ENCODE results near the gene COL15A1. TPM values are rescaled to one million over a fixed set of nuclear protein-coding genes. Genes with fewer than 3 reads are reported as not detected.
"Not testable (repeated sequence)": the region's sequence is repeated elsewhere in the genome, so short reads cannot be mapped to it uniquely, and the experiment has no call there.

The COL15A1 gene
- total RNA-seq, 1 experiment from 2014 or later = 3.4 TPM

DNA sequence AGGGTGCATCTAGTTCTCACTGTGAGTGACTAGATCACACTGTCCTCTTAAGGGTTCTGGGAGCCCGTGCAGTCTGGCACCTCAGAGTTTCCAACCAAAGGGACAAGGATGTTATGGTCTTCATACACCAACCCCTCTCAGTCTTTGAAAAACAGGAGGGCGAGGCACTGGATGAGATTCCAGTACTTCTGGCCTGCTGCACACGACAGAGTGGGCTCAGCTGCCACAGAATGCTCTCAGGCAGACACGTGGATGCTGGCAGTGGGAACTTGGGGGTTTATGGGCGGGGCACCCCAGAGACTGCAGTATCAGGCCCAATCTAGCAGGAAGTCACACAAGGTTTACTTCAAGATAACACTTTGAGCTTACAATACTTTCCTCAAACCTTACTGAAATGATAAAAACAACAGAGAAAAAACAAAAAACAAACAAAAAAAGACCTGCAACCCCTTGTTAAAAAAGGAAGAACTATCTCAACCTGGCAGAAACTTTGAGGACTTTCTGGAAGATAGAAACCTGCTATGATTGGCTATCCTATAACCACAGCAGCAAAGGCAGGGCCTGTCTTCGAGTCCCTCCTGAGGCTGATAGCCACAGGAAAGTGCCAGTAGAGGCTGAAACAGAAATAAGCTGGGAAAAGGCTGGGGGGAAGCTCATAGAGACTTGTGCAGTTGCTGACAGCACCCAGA is 132.9 kb downstream of the COL15A1 start:
- peak; percentile 54 for DNase-seq (ENCODE audit: low read depth)

DNA sequence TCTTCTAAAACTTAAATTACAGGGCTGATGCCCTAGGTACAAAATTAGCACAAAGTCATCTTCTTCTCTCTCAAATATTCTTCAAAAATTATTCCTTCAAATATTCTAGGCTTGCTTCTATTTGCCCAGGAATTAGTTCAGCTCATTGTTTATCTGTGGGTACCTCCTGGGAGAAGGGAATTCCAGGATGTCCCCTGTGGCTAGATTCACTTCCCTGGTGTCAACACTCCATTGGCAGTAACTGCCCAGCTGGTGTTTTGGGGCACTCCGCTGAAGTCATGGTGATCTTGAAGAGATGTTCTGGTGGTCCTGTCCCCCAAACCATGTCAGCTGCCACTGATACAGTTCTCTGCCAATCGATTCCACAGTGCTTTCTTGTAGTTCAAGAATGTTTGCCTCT is 135.0 kb downstream of the COL15A1 start:
- DNase-seq (ENCODE audit: low read depth) = no peak

DNA sequence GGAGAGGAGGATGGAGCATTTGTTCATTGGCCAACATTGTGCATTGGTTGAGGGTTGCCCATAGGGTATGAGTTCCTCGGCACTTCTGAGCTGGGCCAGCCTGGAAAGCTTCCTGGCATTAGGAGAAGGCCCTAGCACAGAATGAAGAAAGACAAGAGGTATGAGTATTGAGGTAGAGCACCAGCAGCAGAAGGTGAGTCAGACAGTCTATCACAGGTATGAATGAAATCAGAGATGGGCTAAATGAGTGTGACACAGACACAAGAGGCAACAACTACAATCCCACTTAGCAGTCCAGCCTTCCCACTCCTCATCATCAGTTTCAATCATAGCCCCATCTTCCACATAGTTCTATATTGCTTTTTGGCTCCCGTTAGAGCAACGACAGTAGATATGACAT is 135.8 kb downstream of the COL15A1 start:
- no peak for DNase-seq (ENCODE audit: low read depth)

DNA sequence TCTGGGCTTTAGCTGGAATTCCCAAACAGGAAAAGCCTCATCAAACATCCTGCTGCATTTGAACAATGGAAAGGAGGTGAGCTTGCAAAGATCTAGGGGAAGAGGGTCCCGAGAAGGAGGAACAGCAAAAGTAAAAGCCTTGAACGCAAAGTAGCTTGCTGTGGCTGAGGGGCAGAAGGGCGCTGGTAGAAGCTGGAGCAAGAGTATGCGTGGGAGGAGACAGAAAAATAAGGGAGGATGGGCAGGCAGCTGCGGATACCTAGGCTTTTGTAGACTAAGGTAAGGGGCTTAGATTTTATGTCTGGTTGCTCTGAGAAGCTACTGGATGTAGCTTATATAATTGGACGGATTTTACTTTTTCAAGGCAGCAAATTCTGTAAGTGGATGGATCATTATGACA is 139.3 kb downstream of the COL15A1 start:
- DNase-seq (ENCODE audit: low read depth) = no peak

DNA sequence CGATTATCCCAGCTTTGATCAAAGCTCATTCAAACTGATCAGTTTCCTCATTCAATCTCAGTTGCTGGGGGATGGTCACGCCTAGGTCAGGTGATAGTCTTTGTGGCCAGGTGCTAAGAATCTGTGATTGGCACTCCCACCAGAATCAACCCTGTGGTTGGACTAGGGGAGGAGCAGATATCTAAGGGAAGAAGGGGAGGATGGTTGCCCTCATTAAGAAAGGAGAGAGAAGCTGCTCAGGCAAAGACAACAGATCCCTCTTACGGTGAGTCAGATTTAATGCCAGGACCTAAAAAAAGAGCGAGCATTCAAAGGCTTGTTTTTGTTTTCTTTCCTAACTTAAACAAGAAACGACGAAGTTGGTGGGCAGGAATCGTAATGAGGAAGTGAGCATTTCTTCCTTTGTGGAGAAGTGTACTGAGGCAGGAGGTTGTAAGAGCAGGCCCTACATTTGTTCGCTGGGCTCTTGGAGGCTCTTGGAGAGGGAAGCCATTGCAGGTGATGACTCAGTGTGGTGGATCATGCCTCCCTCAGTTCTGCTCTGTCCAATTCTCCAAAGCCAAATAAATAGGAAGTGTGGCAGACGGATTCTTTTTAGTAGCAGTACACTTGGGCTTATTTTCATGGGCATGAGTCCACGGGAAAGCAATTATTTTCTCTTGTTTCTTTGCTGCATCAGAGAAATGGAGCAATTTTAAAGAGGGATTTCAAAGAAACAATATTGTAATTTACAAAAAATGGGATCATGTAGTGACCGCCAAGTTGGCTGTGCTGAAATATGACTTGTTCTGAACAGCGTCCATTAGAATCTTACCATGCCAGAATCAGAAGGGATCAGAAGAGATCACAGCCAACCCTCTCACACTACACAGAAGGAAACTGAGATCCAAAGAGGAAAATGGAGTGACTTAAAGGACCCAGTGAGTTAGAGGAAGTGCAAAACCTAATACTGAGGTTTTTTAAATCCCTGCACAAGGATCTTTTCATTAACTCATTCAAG is 142.5 kb downstream of the COL15A1 start:
- DNase-seq (ENCODE audit: low read depth) = peak; percentile 87

DNA sequence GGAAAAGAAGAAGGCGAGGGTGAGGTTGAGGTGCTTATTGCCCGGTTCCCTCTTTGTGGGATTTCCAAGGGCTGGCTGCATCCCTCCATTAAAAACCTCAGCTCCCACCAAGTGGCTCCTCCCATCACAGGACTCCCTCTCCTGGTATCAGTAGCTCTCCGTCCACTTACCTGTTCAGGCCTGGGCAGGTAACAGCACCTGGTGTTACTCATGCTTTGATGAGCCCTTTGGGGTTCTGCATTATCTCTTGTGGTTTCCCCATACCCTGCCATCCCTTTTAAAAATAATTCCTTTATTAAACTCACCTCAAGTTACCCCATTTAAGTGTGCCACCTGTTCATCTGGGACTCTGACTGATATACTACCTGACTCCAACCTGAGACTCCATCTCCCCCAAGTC is 143.8 kb downstream of the COL15A1 start:
- DNase-seq (ENCODE audit: low read depth) = no peak

DNA sequence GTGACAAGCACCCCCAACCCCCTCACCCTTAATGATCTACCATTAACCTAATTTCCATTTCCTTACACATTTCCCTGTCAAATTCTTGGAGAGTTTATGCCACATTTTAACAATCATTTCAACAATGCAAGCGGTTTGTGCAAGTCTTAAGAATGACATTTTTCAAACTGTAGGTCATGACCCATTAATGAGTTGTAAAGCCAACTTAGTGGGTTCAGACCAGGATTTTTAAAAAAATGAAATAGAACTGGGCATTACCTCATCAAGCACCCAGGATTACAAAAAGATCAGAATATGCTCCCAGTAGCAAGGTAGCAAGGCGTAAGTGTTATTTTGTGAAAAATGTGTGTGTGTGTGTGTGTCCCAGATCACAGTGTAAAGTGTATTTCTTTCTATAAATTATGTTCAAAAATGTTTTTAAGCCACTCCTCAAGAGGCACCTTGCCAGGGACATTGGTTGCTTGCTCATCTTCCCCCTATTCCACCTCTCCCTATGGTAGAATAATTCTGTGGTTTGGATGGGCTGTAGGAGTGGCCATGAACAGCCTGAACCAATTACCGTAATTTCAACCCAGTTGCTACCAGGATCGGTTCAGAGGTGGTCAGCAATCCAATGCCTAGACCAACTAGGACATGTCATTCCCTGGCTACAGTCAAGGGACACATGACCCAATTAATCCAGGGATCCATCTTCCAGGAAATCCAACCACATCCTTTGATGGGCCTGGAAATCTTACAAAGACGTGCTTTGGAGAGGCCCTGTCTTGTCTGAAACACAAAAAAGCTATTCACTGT is 146.8 kb downstream of the COL15A1 start:
- DNase-seq (ENCODE audit: low read depth) = peak; percentile 75

DNA sequence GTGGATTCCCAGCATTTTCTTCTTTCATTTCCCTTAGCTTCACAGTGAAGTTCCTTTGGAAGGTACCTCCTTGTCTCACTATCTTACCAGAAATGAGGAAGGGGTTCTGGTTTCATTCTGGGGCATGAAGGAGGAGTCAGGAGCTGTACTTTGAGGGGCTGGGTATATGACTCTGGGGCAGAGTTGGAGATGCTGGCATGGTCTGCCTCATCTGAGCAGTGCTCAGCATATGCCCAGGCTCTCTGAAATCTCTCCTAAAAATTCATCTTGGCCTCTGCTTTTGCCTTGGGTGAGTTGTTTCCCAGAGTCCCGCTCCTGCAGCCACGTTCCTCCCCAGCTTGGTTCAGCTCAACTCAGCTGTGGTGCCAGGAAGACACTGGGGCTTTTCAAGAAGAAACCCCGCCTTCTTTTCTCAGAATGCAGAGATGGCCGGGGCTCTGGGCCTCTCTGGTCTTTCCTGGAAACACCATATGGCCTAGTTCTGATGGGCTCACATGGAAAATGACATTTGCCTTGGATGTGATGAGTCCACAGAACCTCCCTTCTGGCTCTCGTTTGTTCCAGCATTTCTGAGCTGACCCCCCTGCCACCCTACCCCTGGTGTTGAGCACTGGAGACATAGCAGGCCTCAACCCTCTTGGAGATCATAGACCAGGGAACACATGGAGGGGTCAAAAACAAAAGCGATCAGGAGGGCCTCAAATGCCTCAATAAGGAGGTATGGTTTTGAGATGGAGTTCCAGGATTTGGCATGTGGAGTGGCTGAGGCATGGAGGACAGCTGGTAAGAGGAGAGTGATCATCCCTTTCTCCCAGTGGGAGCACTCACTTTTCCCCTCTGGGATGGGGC is 149.2 kb downstream of the COL15A1 start:
- DNase-seq (ENCODE audit: low read depth) = no peak

DNA sequence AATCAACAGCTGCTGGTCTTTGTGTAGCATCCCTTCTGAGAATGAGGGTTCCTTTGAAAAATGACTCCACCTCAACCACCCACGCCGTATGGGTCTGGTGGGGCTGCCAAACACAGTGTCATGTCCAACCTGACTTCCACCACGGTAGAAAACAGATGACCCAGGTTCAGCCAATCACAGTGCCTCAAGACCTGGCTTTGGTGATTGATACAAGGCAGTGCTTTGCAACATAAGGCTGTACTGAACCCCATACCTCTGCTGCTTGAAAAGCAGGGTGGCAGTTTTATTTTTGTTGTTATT is 149.7 kb downstream of the COL15A1 start:
- DNase-seq (ENCODE audit: low read depth) = no peak

DNA sequence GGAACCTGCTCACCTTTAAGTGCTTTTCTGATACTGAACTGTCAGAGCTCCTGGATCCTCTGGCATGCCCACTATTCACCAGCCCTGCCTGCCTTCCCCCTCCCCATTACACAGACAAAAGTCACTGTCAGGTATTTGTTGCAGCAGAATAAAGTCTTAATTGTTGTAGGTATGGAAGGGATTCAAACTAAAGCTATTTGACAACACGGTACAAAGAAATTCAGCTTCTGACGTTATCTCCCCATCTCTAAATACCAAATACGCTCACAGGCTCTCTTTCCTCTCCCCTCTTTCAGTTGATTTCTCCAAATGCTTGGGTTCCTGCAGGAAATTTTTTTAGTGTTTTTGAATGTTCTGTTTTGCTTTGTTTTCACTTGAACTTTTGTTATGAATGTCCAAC is 151.9 kb downstream of the COL15A1 start:
- no peak for DNase-seq (ENCODE audit: low read depth)

DNA sequence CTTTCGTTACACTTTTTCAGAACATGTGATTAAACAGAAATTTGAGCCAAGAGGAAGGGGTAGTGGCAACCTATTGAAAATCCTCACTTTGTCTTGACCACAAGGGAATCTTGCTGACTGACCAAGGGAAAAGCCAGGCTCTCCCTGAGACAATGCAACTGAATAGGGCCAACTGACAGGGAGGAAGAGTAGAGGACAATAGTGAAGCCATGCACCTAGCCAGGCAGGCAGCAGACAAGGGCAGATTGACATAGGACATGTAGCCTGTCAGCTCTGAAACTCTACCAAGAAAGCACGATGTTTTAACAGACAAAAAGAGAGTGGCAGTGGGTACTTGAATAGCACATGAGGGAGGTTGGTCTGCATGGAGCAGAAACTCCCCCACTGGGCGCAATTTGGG is 152.7 kb downstream of the COL15A1 start:
- DNase-seq (ENCODE audit: low read depth) = no peak

DNA sequence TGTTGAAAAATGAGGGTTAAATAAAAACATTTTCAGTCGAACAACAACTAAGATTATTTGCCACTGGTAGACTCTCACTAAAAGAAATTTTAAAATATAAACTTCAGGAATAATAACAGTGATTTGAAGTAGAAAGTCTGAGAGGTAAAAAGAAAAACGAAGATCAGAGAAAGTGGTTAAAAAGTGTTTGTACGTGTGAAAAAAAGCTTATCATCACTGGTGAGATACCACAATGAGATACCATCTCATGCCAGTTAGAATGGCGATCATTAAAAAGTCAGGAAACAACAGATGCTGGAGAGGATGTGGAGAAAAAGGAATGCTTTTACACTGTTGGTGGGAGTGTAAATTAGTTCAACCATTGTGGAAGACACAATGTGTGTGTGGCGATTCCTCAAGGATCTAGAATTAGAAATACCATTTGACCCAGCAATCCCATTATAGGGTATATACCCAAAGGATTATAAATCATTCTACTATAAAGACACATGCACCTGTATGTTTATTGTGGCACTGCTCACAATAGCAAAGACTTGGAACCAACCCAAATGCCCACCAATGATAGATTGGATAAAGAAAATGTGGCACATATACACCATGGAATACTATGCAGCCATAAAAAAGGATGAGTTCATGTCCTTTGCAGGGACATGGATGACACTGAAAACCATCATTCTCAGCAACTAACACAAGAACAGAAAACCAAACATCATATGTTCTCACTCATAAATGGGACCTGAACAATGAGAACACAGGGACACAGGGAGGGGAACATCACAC is 156.3 kb downstream of the COL15A1 start:
- DNase-seq (ENCODE audit: low read depth) = not testable (repeated sequence)

DNA sequence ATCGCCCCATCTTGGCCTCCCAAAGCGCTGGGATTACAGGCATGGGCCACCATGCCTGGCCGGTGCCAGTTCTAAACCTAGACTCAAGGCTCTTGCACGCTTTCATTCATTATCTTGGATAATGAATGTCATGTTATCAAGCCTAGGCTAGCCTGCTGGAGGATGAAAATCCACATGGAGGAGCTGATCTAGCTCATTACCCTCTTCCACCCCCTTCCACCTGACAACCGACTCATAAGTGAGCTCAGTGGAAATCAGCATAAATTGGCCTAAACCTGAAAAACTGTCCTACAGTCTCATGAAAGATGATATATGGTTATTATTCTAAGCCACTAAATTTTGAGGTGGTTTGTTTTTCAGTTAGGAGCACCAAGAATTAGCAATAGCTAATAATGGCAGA is 157.6 kb downstream of the COL15A1 start:
- no peak for DNase-seq (ENCODE audit: low read depth)

DNA sequence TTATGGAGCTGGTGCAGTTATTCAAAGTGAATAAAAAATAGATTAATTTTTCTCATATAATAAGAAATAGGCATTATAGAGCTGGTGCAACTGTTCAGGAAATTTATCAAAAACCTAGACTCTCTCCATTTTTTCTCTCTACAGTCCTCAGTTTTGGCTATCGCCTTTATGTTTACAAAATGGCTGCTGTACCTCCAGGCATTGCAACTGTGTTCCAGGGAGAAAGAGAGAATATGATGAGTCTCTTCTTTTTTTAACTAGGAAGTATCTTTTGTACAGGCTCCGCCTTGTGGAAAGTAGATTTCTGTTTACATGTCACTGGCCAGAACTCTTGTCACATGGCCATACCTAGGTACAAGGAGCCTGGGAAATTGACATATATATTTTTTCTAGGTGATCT is 158.1 kb downstream of the COL15A1 start:
- no peak for DNase-seq (ENCODE audit: low read depth)

DNA sequence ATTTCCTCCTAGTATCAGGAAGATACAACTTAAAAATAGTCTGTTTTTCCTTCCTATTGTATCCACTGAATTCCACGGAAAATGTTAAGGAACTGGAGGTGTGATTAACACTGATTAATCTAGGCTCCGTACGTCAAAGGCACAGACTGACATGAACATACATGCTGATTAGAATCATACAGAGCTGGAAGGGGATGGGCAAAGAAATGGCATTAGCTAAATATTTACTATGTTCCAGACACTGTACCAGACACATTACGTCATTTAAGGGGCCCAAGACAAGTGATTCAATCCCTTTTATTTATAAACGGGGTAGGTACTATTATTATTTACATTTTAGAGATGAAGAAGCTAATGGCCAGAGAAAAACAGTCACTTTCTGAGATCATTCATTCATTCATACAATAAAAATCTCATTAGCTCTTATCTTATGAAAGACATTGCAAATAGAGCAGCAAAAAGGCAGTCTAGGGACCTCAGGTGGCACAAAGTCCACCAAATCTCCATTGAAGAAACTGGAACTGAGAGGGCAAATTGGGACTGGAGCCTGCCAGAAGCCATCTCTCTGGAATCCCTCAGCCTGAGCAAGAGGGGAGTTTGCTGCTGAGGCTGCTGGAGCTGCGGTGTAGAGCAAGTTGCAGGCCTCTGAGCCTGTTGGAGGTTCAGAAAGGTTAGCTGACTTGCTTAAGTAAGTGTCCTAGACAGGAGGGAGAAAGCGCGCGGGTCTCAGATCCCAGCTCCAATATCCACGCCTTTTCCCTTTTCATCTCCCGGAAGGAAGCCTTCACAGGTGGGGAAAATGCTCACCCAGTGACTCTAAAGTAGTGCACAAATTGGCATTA is 159.6 kb downstream of the COL15A1 start:
- DNase-seq (ENCODE audit: low read depth) = no peak

DNA sequence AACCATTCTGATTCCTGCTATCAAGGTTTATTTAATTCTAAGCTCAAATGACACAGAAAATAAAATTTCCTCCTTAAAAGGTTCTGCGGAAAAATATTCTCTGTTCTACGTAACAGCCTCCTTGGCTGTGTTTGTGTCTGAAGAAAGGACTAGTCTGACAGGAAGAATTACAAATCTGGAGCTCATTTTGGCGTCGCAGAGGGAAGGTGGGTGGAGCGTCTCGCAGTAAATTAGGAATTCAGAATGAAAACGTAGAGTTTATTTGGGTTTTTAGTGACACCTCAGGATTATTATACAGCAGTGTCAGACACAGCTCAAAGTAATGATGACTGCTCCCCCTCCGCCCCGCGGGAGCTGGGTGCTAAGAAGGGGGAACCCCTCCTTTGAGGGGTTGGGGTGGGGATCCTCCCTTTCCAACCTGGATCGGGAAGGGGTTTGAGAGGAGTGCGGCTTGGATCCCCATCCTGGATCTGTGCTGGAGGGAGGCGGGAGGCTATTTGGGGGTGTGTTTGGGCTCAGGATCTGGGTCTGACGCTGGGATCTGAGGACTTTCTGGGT is 160.3 kb downstream of the COL15A1 start:
- no peak for DNase-seq (ENCODE audit: low read depth)

DNA sequence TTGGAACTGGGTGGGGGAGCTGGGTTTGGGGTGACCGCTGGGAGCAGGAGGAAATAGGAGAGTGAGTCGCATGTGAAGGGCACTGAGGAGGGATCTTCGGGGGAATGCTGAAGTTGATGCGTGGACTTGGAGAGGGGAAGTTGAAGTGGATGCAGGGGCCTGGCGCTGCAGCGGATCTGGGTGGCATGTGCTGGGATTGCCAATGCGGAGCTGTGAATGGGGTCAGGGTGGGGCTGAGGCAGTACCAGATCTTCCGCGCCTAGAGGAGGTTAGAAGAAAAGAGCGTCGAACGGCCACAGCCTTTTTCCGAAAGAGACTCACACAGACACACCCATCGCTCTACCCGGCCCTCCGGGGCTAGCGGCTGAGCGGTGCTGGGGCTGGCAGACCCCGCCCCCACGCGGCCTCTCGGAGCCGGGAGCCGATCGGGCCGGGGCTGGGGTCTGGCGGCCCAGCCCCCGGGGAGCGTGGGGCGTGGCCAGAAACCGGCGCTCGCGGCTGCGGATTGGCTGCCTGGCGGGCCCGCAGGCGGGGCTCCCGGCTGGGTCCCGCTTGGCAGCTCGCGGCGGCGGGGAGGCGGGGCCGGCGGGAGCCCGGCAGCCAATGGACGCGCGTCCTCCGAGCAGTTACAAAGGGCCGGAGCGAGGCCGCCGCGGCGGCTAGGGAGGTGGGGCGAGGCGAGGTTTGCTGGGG is 160.9 kb downstream of the COL15A1 start, which contains the start of gene TGFBR1:
TSS of gene TGFBR1 (plus strand) at position 655 of the 693 bp plus-strand sequence. CDS start 93 bp downstream, outside the sequence.
- peak; percentile 91 for DNase-seq (ENCODE audit: low read depth)

Measured in LHCN-M2 (cell line).